Neural crest cell (in vitro differentiated cells): ENCODE data around the gene TNNI2. TPM values are rescaled to one million over a fixed set of nuclear protein-coding genes. Genes with fewer than 3 reads are reported as not detected.
"Not testable (repeated sequence)": the region's sequence is repeated elsewhere in the genome, so short reads cannot be mapped to it uniquely, and the experiment has no call there.

ENCODE experiments used
- DNase-seq: peaks from one replicate; pipeline ENCODE4 v3.0.0; 2021; ENCODE audit warnings: low read depth, mixed read lengths, low spot score
- H3K27ac Mint-ChIP-seq: one replicate; pipeline ENCODE4 v1.8.0; 2021; ENCODE audit warnings: mild to moderate bottlenecking, mixed read lengths; ENCODE audit not compliant: unreplicated experiment
- H3K27me3 Mint-ChIP-seq: 2 replicates; pipeline ENCODE4 v1.8.0; 2021; ENCODE audit warnings: low read depth, mild to moderate bottlenecking, mixed read lengths
- H3K36me3 Mint-ChIP-seq: 2 replicates; pipeline ENCODE4 v1.8.0; 2021; ENCODE audit warnings: low read depth, mild to moderate bottlenecking, mixed read lengths
- H3K4me1 Mint-ChIP-seq: 2 replicates; pipeline ENCODE4 v1.8.0; 2021; ENCODE audit warnings: mixed read lengths
- H3K4me3 Mint-ChIP-seq: one replicate; pipeline ENCODE4 v1.8.0; 2021; ENCODE audit warnings: mild to moderate bottlenecking, mixed read lengths
- H3K9me3 Mint-ChIP-seq: 2 replicates; pipeline ENCODE4 v1.8.0; 2021; ENCODE audit warnings: mixed read lengths
- total RNA-seq: library from RNA; stranded (reverse); gene quantifications from 2 replicates; pipeline ENCODE4 v1.2.1, GENCODE V29; 2021
- TF ChIP-seq, protein P1 (sequence below): fragments of 200-600 bp; sonication (generic); conservative IDR thresholded peaks from 2 replicates; pipeline ENCODE4 v1.5.0; 2021; ENCODE audit warnings: antibody characterized with exemption, mild to moderate bottlenecking

The TNNI2 gene
- total RNA-seq, 1 donor from 2014 or later = not detected

DNA sequence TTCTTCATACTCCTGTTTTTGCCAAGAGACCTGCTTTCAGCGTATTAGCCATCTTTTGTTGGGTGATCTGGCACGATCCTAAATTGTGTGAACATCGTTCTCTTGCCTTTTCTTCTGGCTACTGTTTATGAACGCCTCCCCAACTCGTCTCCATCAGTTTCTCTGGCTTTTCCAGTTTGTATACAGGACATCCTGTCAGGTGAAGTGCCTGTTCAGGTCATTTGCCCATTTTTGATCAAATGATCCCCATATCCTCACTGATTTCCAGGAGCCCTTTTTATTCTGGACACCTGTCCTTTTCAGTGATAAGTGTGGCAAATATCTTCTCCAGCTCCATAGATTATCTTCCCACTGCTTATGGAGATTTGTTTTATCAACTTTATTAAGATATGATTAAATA, 26.5 kb upstream of the TNNI2 start:
- Mint-ChIP-seq H3K27ac (no peak overlapping the region), H3K27me3 (no peaks in the 10 kb centered on the region), H3K9me3 (peaks cover 3% of the 10 kb centered on the region), H3K4me3 (no peak overlapping the region), H3K36me3 (no peaks in the 10 kb centered on the region), H3K4me1 (peaks cover 3% of the 10 kb centered on the region)
- TF ChIP-seq, protein P1, sequence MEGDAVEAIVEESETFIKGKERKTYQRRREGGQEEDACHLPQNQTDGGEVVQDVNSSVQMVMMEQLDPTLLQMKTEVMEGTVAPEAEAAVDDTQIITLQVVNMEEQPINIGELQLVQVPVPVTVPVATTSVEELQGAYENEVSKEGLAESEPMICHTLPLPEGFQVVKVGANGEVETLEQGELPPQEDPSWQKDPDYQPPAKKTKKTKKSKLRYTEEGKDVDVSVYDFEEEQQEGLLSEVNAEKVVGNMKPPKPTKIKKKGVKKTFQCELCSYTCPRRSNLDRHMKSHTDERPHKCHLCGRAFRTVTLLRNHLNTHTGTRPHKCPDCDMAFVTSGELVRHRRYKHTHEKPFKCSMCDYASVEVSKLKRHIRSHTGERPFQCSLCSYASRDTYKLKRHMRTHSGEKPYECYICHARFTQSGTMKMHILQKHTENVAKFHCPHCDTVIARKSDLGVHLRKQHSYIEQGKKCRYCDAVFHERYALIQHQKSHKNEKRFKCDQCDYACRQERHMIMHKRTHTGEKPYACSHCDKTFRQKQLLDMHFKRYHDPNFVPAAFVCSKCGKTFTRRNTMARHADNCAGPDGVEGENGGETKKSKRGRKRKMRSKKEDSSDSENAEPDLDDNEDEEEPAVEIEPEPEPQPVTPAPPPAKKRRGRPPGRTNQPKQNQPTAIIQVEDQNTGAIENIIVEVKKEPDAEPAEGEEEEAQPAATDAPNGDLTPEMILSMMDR = no peak
- no peak for DNase-seq

GRCh38 chr11:1812801-1813200, 26.0 kb upstream of the TNNI2 start:
- H3K36me3 Mint-ChIP-seq = no peaks in the 10 kb centered on the region
- H3K4me3 Mint-ChIP-seq = no peak overlapping the region
- no peak for DNase-seq
- TF ChIP-seq, protein P1 = no peak
- H3K4me1 Mint-ChIP-seq = peaks cover 6% of the 10 kb centered on the region
- H3K27me3 Mint-ChIP-seq = no peaks in the 10 kb centered on the region
- peaks cover 3% of the 10 kb centered on the region for H3K9me3 Mint-ChIP-seq
- no peak overlapping the region for H3K27ac Mint-ChIP-seq

- not testable (repeated sequence) for H3K36me3 Mint-ChIP-seq, H3K27me3 Mint-ChIP-seq, DNase-seq, H3K4me3 Mint-ChIP-seq, H3K27ac Mint-ChIP-seq, H3K9me3 Mint-ChIP-seq, H3K4me1 Mint-ChIP-seq
Measured at GRCh38 chr11:1813356-1813755, 25.4 kb upstream of the TNNI2 start.

DNA sequence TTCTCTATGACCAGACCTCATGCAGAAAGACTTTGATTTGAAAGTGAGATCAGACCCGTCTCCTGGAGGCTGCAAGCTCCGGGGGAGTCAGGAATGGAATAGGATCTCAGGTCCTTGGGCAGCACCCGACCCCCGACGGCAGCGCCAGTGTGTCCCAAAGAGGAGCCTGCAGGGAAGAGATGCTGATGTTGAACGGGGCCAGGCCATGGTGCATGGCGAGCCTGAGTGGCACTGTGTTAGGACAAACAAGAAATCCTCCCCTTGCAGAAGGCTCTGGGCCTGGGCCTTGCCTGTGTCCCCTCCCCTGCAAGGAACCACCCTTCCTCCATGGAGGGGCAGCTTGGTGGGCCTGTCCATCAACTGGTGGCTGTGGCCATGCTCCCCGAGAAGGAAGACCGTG, 24.1 kb upstream of the TNNI2 start:
- H3K4me3 Mint-ChIP-seq = no peak overlapping the region
- no peaks in the 10 kb centered on the region for H3K27me3 Mint-ChIP-seq

DNA sequence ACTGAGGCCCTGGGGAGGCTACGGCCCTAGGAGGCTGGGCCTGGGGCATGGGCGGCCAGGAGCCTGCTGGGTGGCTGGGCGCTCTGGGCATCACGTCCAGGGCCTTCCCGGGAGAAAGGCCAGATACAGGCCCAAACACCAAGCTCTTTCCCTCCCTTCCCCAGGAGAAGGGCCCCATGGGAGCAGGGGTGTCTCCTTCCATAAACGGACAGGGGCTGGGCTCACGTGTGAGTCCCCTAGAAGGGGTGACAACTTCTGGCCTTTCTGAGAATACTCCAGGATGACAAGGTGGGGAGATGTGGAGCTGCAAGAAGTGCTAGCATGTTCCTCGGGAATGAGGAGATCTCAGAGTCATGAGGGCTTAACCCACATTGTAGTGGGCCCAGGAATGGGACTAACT, 23.5 kb upstream of the TNNI2 start:
- TF ChIP-seq, protein P1 = no peak
- Mint-ChIP-seq H3K27me3 (no peaks in the 10 kb centered on the region), H3K4me3 (no peak overlapping the region), H3K36me3 (no peaks in the 10 kb centered on the region), H3K9me3 (peaks cover 3% of the 10 kb centered on the region), H3K27ac (no peak overlapping the region), H3K4me1 (peaks cover 6% of the 10 kb centered on the region)
- DNase-seq = no peak

More for the DNA sequence above, 24.1 kb upstream of the TNNI2 start:
- Mint-ChIP-seq H3K36me3 (no peaks in the 10 kb centered on the region), H3K27ac (no peak overlapping the region), H3K9me3 (peaks cover 3% of the 10 kb centered on the region), H3K4me1 (peaks cover 6% of the 10 kb centered on the region)
- TF ChIP-seq, protein P1 = no peak
- DNase-seq = no peak

DNA sequence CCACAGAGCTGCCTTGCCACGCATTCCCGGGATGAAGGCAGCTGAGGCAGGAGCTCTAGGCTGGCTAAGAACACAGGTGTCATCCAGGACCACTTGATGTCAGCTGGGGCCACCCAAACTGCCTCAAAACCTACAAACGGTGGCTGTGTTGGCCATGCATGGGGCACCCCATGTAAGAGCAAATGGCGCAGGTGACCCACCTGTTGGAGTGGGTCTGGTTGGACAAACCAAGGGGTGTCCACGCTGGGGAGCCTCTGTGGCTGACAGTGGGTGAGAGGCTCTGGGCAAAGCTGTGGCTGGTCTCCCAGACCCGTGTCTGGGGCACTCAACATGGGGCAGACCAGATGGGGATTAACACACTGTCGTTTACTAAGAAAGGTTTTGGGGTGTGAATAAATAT, 23.0 kb upstream of the TNNI2 start:
- DNase-seq = no peak
- no peaks in the 10 kb centered on the region for H3K27me3 Mint-ChIP-seq
- H3K27ac Mint-ChIP-seq = no peak overlapping the region
- peaks cover 3% of the 10 kb centered on the region for H3K9me3 Mint-ChIP-seq
- peaks cover 6% of the 10 kb centered on the region for H3K4me1 Mint-ChIP-seq
- H3K4me3 Mint-ChIP-seq = no peak overlapping the region
- no peaks in the 10 kb centered on the region for H3K36me3 Mint-ChIP-seq
- TF ChIP-seq, protein P1 = no peak
